HG03342 (cell line): ENCODE data around the gene RAB11FIP4.
"Not testable (repeated sequence)": the region's sequence is repeated elsewhere in the genome, so short reads cannot be mapped to it uniquely, and the experiment has no call there.

Experiments
- ATAC-seq: cut with Tn5 transposase; IDR thresholded peaks from one replicate; pipeline ENCODE4 v1.9.1; 2021; ENCODE audit warnings: mild to moderate bottlenecking, moderate library complexity; ENCODE audit not compliant: unreplicated experiment

Gene RAB11FIP4

GRCh38 chr17:31391496-31391949 is at the start of gene RAB11FIP4:
TSS of gene RAB11FIP4 (plus strand) at chr17:31391675. CDS start at chr17:31391853, 178 bp downstream.
- no peak for ATAC-seq

DNA sequence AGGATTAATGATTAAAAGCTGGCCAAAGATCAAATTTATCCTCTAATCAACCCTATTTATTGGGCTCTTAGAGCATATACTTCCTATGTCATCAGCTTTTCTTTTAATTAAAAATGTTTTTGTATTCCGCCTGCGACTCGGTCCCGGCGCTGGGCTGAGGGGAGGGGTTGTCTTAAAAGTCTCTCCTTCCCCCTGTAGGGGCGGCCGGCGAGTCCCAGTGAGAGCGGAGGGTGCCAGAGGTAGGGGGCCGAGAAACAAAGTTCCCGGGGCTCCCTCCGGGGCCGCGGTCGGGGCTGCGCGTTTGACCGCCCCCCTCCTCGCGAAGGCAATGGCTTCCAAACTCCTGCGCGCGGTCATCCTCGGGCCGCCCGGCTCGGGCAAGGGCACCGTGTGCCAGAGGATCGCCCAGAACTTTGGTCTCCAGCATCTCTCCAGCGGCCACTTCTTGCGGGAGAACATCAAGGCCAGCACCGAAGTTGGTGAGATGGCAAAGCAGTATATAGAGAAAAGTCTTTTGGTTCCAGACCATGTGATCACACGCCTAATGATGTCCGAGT is 46.2 kb upstream of the RAB11FIP4 start:
- not testable (repeated sequence) for ATAC-seq

DNA sequence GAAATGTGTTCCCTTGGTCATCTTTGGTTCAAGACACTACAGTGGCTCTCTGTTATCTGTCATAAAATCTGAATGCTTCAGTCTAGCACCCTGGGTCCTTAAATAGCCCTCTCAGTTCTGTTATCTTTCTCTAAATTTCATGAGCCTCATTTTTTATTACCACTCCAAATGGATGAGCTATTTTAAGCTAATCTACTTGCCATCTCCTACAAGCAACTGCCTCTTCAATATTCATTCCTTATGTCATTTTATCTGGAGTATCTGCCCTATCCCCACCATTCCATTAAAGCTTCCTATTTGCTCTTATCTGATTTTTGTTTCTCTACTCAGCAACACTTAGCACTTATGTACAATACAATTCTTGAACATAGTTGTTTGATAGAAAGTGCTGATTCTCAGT is 42.0 kb upstream of the RAB11FIP4 start:
- no peak for ATAC-seq

GRCh38 chr17:31355935-31356334 is 35.5 kb upstream of the RAB11FIP4 start:
- ATAC-seq: no peak

- no peak for ATAC-seq
Observed at GRCh38 chr17:31357091-31357490, 34.4 kb upstream of the RAB11FIP4 start.

- no peak for ATAC-seq
Observed at GRCh38 chr17:31357839-31358394, 33.6 kb upstream of the RAB11FIP4 start.

- no peak for ATAC-seq
Observed at GRCh38 chr17:31364012-31364411, 27.5 kb upstream of the RAB11FIP4 start.

- ATAC-seq: no peak
Observed at GRCh38 chr17:31366088-31366487, 25.4 kb upstream of the RAB11FIP4 start.

DNA sequence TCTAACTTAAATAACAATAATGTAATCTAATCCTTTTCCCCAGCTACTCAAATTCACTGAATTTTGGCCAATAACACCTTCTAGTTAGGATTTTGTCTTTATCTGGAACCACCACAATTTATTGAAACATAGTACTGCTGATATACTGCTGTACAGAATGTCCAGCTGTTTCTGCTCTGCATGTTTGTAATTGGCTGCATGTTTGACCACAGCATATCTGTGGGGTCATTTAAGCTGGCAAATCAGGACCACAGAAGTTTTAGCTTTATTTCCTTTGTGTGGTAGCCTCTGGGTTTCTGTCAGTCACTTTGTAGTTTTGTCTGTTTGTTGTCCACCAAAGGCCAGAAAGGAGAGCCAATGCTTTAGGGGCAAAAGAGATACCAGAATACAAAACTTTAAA is 22.2 kb upstream of the RAB11FIP4 start:
- no peak for ATAC-seq

- no peak for ATAC-seq
Observed at GRCh38 chr17:31371511-31372097, 19.9 kb upstream of the RAB11FIP4 start.

- no peak for ATAC-seq
Observed at GRCh38 chr17:31373150-31374093, 18.1 kb upstream of the RAB11FIP4 start.

DNA sequence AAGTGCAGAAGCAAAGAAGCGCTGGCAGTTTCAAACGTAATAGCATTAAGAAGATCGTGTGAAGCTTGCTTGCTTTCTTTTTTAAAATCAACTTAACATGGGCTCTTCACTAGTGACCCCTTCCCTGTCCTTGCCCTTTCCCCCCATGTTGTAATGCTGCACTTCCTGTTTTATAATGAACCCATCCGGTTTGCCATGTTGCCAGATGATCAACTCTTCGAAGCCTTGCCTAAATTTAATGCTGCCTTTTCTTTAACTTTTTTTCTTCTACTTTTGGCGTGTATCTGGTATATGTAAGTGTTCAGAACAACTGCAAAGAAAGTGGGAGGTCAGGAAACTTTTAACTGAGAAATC is 17.4 kb upstream of the RAB11FIP4 start:
- no peak for ATAC-seq

- no peak for ATAC-seq
Observed at GRCh38 chr17:31374503-31374902, 17.0 kb upstream of the RAB11FIP4 start.

GRCh38 chr17:31378638-31379037 is 12.8 kb upstream of the RAB11FIP4 start:
- ATAC-seq: no peak

DNA sequence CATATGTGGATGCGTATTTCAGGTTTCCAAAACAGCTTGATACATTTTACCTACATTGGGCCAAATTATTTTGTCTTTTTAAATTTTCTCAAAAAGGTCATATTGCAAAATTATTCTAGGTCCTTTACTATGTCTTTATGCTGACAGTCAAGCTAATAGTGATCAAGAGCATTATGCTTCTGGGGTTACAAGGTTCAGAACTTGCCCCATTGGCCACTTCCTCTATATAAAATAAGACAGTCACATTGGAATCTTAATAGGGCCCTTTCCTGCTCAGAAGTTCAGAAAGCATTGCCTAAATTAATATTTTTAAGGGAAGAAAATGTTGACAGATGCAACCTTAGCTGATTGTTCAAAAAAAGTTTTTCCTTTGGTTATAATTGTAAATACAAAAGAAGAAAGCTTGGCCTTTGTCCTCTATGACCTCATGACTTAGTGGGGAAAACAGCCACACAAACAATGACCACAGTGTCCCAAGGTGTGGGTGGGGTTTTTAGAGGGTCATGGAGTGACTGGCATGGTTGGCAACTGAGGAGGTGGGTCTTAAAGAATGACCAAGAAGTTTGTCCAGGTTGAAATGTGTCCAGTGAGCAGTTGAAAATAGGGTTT is 11.8 kb upstream of the RAB11FIP4 start:
- no peak for ATAC-seq

DNA sequence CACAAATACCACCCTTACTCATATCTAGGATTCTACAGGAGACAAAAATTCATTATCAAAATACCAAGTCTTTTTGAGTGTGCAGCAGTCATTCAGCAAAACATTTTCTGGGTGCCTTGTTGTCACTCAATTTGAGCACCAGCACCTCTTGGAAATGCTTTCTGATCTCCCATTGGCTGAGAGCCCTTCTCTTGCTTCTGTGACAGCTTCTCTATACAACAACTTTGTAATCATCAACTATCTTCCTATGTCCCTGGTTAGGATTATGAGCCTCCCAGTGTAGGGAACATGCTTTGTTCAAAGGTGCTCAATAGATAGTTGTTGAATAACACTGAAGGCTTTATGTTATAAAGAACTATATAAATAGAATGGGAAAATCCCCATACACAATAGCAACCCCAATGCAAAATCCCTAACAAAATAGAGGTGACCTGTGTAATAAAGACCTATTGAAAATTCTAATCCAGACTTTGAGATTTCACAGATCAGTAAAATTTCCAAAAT is 10.3 kb upstream of the RAB11FIP4 start:
- ATAC-seq: no peak

DNA sequence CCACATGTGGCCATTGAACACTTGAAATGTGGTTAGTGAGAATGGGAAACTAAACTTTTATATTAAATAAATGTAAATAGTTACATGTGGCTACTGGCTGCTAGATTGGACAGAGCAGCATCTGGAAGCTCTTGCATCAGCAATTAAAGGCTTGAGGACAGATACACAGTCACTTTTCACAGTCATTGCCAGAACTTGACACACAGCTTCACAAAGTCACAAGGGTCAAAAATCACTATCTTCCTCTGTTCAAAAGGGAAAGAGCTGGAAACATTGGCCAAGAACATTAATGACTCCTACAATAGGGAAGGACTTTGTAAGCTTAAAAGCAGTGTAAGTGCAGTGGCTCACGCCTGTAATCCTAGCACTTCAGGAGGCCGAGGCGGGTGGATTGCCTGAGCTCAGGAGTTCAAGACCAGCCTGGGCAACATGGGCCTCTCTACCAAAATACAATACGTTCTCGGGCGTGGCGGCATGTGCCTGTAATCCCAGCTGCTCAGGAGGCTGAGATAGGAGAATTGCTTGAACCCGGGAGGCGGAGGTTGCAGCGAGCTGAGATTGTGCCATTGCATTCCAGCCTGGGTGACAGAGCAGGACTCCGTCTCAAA is 8.7 kb upstream of the RAB11FIP4 start:
- not testable (repeated sequence) for ATAC-seq

- ATAC-seq: not testable (repeated sequence)
Observed at GRCh38 chr17:31383488-31383887, 8.0 kb upstream of the RAB11FIP4 start.

- ATAC-seq: no peak
Observed at GRCh38 chr17:31385428-31386285, 5.8 kb upstream of the RAB11FIP4 start.
